Astrocyte (in vitro differentiated cells and primary cell): ENCODE measurements around the gene ADCY2. TPM values are rescaled to one million over a fixed set of nuclear protein-coding genes. Genes with fewer than 3 reads are reported as not detected.

ENCODE experiments used
- DNase-seq: peaks from one replicate; pipeline ENCODE4 v3.0.0-alpha.2; 2010; ENCODE audit warnings: low read depth
- FAIRE-seq: peaks from 2 replicates; lab custom pipeline; 2011; peaks lifted over from hg19 to GRCh38; lab: Jason Lieb, UNC
- H2AFZ ChIP-seq: 2 replicates; pipeline ENCODE4 v1.6.0; 2012; ENCODE audit warnings: low read depth, low read length, inconsistent platforms
- H3K27ac ChIP-seq: 2 replicates; pipeline ENCODE4 v1.5.1; 2011; ENCODE audit warnings: low read depth, low read length, inconsistent platforms
- H3K27me3 ChIP-seq: 2 replicates; pipeline ENCODE4 v1.6.0; 2011; ENCODE audit warnings: low read length, inconsistent platforms; ENCODE audit not compliant: insufficient read depth
- H3K36me3 ChIP-seq: 2 replicates; pipeline ENCODE4 v1.5.1; 2011; ENCODE audit warnings: low read length, inconsistent platforms; ENCODE audit not compliant: insufficient read depth
- H3K4me1 ChIP-seq: 2 replicates; pipeline ENCODE4 v1.5.1; 2011; ENCODE audit warnings: low read length, inconsistent platforms; ENCODE audit not compliant: insufficient read depth
- H3K4me2 ChIP-seq: 2 replicates; pipeline ENCODE4 v1.6.0; 2012; ENCODE audit warnings: low read length, inconsistent platforms
- H3K4me3 ChIP-seq: 2 replicates; pipeline ENCODE4 v1.5.1; 2011; ENCODE audit warnings: low read depth, mild to moderate bottlenecking, low read length, inconsistent platforms; ENCODE audit not compliant: insufficient read depth
- H3K79me2 ChIP-seq: 2 replicates; pipeline ENCODE4 v1.6.0; 2012; ENCODE audit warnings: mild to moderate bottlenecking, low read length, inconsistent platforms; ENCODE audit not compliant: insufficient read depth
- H3K9ac ChIP-seq: 2 replicates; pipeline ENCODE4 v1.6.0; 2012; ENCODE audit warnings: mild to moderate bottlenecking, low read length, inconsistent platforms
- H3K9me3 ChIP-seq: 2 replicates; pipeline ENCODE4 v1.5.1; 2012; ENCODE audit warnings: low read depth, mild to moderate bottlenecking, low read length, inconsistent platforms; ENCODE audit not compliant: insufficient read depth
- H4K20me1 ChIP-seq: 2 replicates; pipeline ENCODE4 v1.6.0; 2012; ENCODE audit warnings: low read length, inconsistent platforms; ENCODE audit not compliant: insufficient read depth
- H3K27ac Mint-ChIP-seq: one replicate; pipeline ENCODE4 v1.8.0; 2021; ENCODE audit warnings: mild to moderate bottlenecking, mixed read lengths; ENCODE audit not compliant: unreplicated experiment
- H3K27me3 Mint-ChIP-seq: one replicate; pipeline ENCODE4 v1.8.0; 2021; ENCODE audit warnings: low read depth, mixed read lengths; ENCODE audit not compliant: unreplicated experiment
- H3K36me3 Mint-ChIP-seq: one replicate; pipeline ENCODE4 v1.8.0; 2021; ENCODE audit warnings: low read depth, mixed read lengths; ENCODE audit not compliant: unreplicated experiment
- H3K4me1 Mint-ChIP-seq: one replicate; pipeline ENCODE4 v1.8.0; 2021; ENCODE audit warnings: low read depth, mixed read lengths; ENCODE audit not compliant: unreplicated experiment
- H3K4me3 Mint-ChIP-seq: one replicate; pipeline ENCODE4 v1.8.0; 2021; ENCODE audit warnings: mild to moderate bottlenecking, moderate library complexity, mixed read lengths; ENCODE audit not compliant: unreplicated experiment
- H3K9me3 Mint-ChIP-seq: one replicate; pipeline ENCODE4 v1.8.0; 2021; ENCODE audit warnings: mild to moderate bottlenecking, mixed read lengths; ENCODE audit not compliant: unreplicated experiment
- CTCF ChIP-seq: IDR thresholded peaks from 2 replicates; pipeline ENCODE4 v1.5.1; 2011; ENCODE audit warnings: low read depth, mild to moderate bottlenecking, inconsistent platforms, low read length, moderate library complexity; ENCODE audit not compliant: insufficient read depth
- EZH2 ChIP-seq: IDR thresholded peaks from 2 replicates; pipeline ENCODE4 v1.6.1; 2012; ENCODE audit warnings: mild to moderate bottlenecking, low read length, inconsistent platforms; ENCODE audit not compliant: insufficient read depth
- total RNA-seq: library from RNA; stranded (reverse); gene quantifications from 2 replicates; pipeline ENCODE4 v1.2.1, GENCODE V29; 2021

Gene ADCY2
- total RNA-seq, 1 donor from 2014 or later: 5.7 TPM

- DNase-seq: no peak
- H3K27me3 Mint-ChIP-seq: no peaks in the 10 kb centered on the region
- no peak for FAIRE-seq
These were observed 77.8 kb downstream of the ADCY2 start for GRCh38 chr5:7473668-7474215.

GRCh38 chr5:7474821-7475403, 79.0 kb downstream of the ADCY2 start:
- Histone ChIP-seq H3K4me2 (no peak overlapping the region), H2AFZ (no peak overlapping the region), H3K4me3 (no peak overlapping the region), H3K79me2 (no peaks in the 10 kb centered on the region), H4K20me1 (no peaks in the 10 kb centered on the region), H3K36me3 (no peaks in the 10 kb centered on the region), H3K27me3 (no peaks in the 10 kb centered on the region), H3K27ac (no peak overlapping the region), H3K4me1 (no peaks in the 10 kb centered on the region), H3K9me3 (no peaks in the 10 kb centered on the region), H3K9ac (no peak overlapping the region)
- H3K9me3 Mint-ChIP-seq: peaks cover 8% of the 10 kb centered on the region
- H3K27me3 Mint-ChIP-seq: no peaks in the 10 kb centered on the region
- peaks cover 4% of the 10 kb centered on the region for H3K36me3 Mint-ChIP-seq
- DNase-seq (no peak), FAIRE-seq (no peak)
- TF ChIP-seq EZH2: no peak
- TF ChIP-seq CTCF: no peak
- peaks cover 15% of the 10 kb centered on the region for H3K4me1 Mint-ChIP-seq
- no peak overlapping the region for H3K4me3 Mint-ChIP-seq
- no peak overlapping the region for H3K27ac Mint-ChIP-seq

More at GRCh38 chr5:7473668-7474215, 77.8 kb downstream of the ADCY2 start:
- Histone ChIP-seq H3K79me2 (no peaks in the 10 kb centered on the region), H2AFZ (no peak overlapping the region), H3K4me2 (no peak overlapping the region), H3K27me3 (no peaks in the 10 kb centered on the region), H3K9me3 (no peaks in the 10 kb centered on the region), H3K4me3 (no peak overlapping the region), H3K4me1 (no peaks in the 10 kb centered on the region), H3K36me3 (no peaks in the 10 kb centered on the region), H3K9ac (no peak overlapping the region), H3K27ac (no peak overlapping the region), H4K20me1 (no peaks in the 10 kb centered on the region)
- H3K9me3 Mint-ChIP-seq: peaks cover 8% of the 10 kb centered on the region
- peaks cover 15% of the 10 kb centered on the region for H3K4me1 Mint-ChIP-seq
- H3K36me3 Mint-ChIP-seq: peaks cover 4% of the 10 kb centered on the region
- no peak for TF ChIP-seq EZH2
- no peak for TF ChIP-seq CTCF
- H3K27ac Mint-ChIP-seq: no peak overlapping the region
- H3K4me3 Mint-ChIP-seq: no peak overlapping the region

- Histone ChIP-seq H3K4me3 (no peak overlapping the region), H3K4me1 (no peaks in the 10 kb centered on the region), H3K9me3 (no peaks in the 10 kb centered on the region), H4K20me1 (no peaks in the 10 kb centered on the region), H3K27me3 (no peaks in the 10 kb centered on the region), H2AFZ (no peak overlapping the region), H3K27ac (no peak overlapping the region), H3K79me2 (no peaks in the 10 kb centered on the region), H3K36me3 (no peaks in the 10 kb centered on the region), H3K9ac (no peak overlapping the region), H3K4me2 (no peak overlapping the region)
- H3K4me3 Mint-ChIP-seq: no peak overlapping the region
- peaks cover 2% of the 10 kb centered on the region for H3K36me3 Mint-ChIP-seq
- no peak for DNase-seq
- FAIRE-seq: no peak
- H3K27me3 Mint-ChIP-seq: no peaks in the 10 kb centered on the region
- H3K9me3 Mint-ChIP-seq: peaks cover 1% of the 10 kb centered on the region
- no peak for TF ChIP-seq CTCF
- no peak for TF ChIP-seq EZH2
- H3K27ac Mint-ChIP-seq: no peak overlapping the region
- peaks cover 11% of the 10 kb centered on the region for H3K4me1 Mint-ChIP-seq
These were observed 82.5 kb downstream of the ADCY2 start for GRCh38 chr5:7478459-7478858.
